ENCODE measurements around the gene EIF1.
"Not testable (repeated sequence)": the region's sequence is repeated elsewhere in the genome, so short reads cannot be mapped to it uniquely, and the experiment has no call there.

The EIF1 gene

DNA sequence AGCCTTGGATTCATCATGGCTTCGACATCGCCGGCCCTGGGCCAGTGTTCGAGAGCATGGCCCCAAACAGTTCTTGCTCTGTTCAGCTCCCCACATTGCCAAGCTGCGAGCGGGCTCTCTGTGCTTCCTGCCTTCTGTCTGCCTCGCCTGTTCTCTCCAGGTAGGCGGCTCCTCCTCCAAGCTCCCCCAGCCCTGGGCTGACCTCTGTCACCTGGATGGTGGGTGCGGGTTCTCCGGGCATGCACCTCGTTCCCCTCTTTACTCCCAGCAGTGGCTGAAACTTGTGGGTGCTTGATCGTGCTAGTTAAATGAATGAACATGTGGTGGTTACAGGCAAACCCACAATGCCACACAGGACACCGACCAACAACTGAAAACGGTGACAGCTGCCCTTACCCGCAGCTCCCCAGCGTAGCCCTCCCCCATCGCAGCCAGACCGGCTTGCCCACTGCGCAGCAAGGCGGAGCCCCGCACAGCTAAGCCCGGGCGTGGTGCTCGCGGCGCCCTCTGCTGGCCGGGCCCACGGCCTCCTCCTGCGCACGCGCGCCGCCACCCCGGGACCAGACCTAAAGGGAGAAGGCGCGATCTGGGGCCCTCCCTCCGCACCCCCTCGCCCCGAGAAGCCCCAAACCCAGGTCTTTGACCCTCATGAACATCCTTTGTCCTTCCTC, 23.0 kb upstream of the EIF1 start:
- H3K4me3 Mint-ChIP-seq, result peak overlapping the region; percentile 83
- peak; percentile 94 to 95 for DNase-seq (ENCODE audit: low spot score in 2 of 2)
- peaks cover 12% of the 10 kb centered on the region for H3K36me3 Mint-ChIP-seq
- peak; percentile 85 for ATAC-seq
- H3K27ac Mint-ChIP-seq, result peak overlapping the region; percentile 93
- H3K9me3 Mint-ChIP-seq, result no peaks in the 10 kb centered on the region
- H3K4me1 Mint-ChIP-seq, result peaks cover 47% of the 10 kb centered on the region

DNA sequence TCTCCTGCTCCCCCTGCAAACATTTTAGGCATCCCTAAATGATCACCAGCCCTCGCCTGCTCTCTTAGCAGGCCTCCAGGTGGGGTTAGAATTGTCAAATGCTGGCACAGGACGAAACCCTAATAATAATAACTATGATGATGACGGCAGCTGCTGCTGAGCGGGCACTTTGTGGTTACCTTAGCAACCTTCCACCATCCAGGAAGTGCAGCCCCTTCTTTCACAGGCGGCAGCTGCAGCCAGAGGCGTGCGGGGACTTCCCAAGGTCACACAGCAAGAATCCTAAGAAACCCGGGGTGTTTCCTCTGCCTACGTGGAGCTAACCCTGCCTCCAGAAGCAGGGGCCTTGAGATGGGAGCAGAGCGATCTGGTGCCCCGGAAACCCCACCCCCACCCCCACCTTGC, 22.4 kb upstream of the EIF1 start:
- peak overlapping the region; percentile 93 for H3K27ac Mint-ChIP-seq

DNA sequence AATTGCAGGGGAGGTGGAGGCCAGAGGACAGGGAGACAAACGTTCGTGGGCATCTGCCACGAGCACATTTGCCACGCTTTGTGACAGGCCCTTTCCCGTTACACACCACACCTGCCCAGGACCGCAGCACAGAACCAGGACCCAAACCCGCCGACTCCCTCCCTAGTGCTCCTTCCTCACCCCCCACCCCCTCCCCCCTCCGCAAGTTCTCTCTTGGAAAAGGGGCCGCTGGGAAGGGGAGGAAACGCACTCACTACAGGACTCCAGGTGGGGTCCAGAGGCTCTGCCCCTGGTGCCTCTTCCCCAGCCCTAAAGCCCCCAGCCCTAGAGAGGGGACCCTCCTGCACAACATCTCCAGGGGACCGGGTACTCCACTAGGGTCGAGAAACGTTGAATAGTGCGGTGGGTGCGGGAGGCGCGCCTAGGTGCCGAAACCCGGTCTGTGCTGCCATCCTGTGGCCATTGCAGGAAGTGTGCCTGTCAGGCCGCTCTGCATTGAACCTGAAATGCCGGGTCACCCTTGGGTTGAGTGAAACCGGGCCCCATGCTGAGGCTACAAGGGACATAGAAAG, 21.9 kb upstream of the EIF1 start:
- peak overlapping the region; percentile 83 for H3K4me3 Mint-ChIP-seq
- H3K4me1 Mint-ChIP-seq, result peaks cover 47% of the 10 kb centered on the region
- ATAC-seq (peak; percentile 72), DNase-seq (ENCODE audit: low spot score in 2 of 2) (peak; percentile 87 to 95)
- peaks cover 12% of the 10 kb centered on the region for H3K36me3 Mint-ChIP-seq
- no peaks in the 10 kb centered on the region for H3K9me3 Mint-ChIP-seq
- peak overlapping the region; percentile 93 for H3K27ac Mint-ChIP-seq

More for the DNA sequence above, 22.4 kb upstream of the EIF1 start:
- ATAC-seq, result peak; percentile 66
- DNase-seq (ENCODE audit: low spot score in 2 of 2), result no peak
- no peaks in the 10 kb centered on the region for H3K9me3 Mint-ChIP-seq
- H3K4me1 Mint-ChIP-seq, result peaks cover 47% of the 10 kb centered on the region
- peaks cover 12% of the 10 kb centered on the region for H3K36me3 Mint-ChIP-seq
- peak overlapping the region; percentile 83 for H3K4me3 Mint-ChIP-seq

DNA sequence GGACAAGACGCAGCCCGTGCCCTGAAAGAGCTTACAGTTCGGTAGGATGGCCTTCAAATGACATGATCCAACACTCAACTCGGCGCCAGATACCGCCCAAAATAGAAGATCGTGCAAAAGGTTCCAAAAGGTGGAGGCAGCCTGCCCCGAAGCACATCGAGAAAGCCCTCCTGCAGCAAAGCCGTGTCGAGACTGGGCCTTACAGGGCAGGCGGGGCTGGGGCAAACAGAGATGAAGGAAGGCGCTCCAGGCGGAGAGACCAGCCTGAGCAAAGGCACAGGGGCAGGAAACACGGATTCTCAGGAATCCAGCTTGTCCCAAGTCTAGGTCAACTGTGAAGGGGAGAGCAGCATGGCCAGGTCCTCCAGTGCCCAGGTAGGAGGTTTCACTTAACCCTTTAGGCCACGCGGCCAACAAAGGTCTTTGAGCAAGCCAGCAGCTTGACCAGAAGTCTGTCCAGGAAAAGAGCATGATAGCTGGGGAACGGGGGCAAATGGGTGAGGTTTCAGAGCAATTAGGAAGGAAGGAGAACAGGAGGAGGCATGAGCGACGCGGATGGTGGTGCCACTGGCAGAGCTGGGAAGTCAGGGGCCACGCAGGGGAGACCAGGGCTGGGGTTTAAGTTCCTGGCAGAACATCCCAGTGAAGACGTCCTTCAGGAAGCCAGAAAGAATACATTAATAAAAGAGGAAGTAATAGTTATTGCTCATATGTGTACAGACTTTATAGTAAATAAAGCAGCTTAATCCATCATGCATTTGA, 21.2 kb upstream of the EIF1 start:
- Mint-ChIP-seq H3K9me3 (no peaks in the 10 kb centered on the region), H3K27ac (peak overlapping the region; percentile 93), H3K4me1 (peaks cover 51% of the 10 kb centered on the region), H3K4me3 (peak overlapping the region; percentile 83), H3K36me3 (peaks cover 12% of the 10 kb centered on the region)
- no peak for DNase-seq (ENCODE audit: low spot score in 2 of 2)
- no peak for ATAC-seq

DNA sequence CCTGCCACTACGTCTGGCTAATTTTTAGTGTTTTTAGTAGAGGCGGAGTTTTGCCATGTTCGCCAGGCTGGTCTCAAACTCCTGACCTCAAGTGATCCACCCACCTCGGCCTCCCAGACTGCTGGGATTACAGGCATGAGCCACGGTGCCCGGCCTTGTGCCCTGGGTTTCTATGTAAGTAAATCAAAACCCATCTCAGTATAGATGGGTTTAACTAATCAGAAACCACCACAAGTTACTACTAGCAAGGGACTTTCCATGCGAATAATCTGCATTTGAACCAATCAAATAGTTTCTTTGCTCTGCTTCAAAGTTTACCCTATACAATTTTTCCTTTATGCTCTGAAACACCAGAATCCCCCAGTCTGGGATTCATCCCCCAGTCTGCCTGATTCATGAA, 16.5 kb upstream of the EIF1 start:
- Mint-ChIP-seq H3K36me3 (no peaks in the 10 kb centered on the region), H3K9me3 (no peaks in the 10 kb centered on the region), H3K27ac (no peak overlapping the region), H3K4me1 (peaks cover 38% of the 10 kb centered on the region), H3K4me3 (no peak overlapping the region)
- peak; percentile 59 for ATAC-seq
- DNase-seq (ENCODE audit: low spot score in 2 of 2), result no peak

DNA sequence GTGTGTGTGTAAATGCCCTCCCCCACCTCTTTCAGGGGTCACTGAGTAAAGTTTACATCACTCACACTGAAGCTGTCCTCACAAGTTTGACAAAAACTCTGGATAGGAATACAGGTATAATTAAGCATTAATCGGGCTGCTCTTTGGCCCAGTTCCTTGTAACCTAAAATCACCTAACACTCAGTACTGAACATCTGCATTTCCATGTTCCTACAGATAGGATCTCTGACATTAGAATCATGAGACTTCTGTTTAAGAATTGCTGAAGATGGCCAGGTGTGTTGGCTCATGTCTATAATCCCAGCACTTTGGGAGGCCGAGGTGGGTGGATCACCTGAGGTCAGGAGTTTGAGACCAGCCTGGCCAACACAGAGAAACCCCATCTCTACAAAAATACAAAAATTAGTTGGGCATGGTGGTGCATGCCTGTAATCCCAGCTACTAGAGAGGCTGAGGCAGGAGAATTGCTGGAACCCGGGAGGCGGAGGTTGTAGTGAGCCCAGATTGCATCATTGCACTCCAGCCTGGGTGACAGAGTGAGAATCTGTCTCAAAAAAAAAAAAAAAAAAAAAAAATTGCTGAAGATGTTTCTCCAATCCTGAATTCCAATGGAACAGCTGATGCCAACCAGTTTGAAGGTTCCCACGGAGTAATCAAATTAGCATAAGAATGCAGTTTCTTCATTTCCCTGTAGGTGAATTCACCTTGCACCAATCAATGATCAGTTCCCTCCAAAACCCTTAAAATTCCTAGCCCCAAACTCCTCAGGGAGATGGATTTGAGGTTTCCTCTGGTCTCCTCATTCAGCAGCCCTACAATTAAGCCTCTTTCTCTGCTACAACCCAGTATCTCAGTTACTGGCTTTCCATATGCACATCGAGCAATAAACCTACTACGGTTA, 13.3 kb upstream of the EIF1 start:
- peaks cover 42% of the 10 kb centered on the region for H3K4me1 Mint-ChIP-seq
- H3K36me3 Mint-ChIP-seq, result peaks cover 10% of the 10 kb centered on the region
- not testable (repeated sequence) for H3K4me3 Mint-ChIP-seq; ATAC-seq; H3K9me3 Mint-ChIP-seq; DNase-seq (ENCODE audit: low spot score in 2 of 2); H3K27ac Mint-ChIP-seq

DNA sequence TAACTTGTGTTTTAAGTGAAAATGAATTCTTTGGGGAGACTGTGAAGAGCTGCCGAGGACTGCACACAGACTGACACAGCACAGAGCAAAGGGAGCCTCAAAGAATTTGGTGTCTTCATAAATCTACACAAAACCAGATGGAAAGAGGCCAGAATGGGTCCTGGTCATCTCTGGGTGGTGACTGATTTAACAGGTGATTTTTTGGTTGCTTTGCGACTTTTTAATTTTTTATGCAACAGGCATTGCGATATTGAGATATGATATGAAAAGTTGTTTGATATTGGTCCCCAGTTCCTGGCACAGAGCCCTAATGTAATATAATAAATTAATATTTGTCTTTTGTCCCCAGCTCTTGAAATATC, 12.6 kb upstream of the EIF1 start:
- no peaks in the 10 kb centered on the region for H3K9me3 Mint-ChIP-seq
- H3K27ac Mint-ChIP-seq, result no peak overlapping the region
- peaks cover 10% of the 10 kb centered on the region for H3K36me3 Mint-ChIP-seq
- ATAC-seq (no peak), DNase-seq (ENCODE audit: low spot score in 2 of 2) (no peak)
- H3K4me3 Mint-ChIP-seq, result no peak overlapping the region
- H3K4me1 Mint-ChIP-seq, result peaks cover 43% of the 10 kb centered on the region

DNA sequence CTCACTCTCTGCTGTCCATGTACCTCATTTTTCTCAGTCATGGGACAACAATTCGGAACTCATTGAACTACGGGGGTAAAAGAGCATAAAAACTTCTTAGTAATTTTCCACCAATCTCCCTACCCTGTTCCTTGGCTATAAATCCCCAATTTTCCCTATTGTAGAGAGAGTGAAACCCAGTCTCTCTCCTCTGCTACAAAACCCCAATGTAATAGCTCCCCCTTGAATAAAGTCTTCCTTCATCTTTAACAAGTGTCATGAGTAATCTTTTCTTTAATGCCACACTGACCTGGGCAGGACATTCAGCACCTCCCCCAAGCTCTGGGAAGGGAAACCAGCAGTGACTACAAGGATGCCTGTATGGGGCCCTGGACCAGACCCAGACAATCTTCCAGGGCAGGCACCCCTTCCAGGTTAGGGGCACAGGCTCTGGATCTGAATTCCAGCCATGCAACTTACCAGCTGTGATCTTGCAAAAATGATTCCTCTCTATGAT, 10.2 kb upstream of the EIF1 start:
- H3K9me3 Mint-ChIP-seq, result no peaks in the 10 kb centered on the region
- peaks cover 38% of the 10 kb centered on the region for H3K4me1 Mint-ChIP-seq
- DNase-seq (ENCODE audit: low spot score in 2 of 2) (no peak), ATAC-seq (peak; percentile 39)
- peak overlapping the region; percentile 73 for H3K4me3 Mint-ChIP-seq
- H3K27ac Mint-ChIP-seq, result peak overlapping the region; percentile 91
- H3K36me3 Mint-ChIP-seq, result peaks cover 10% of the 10 kb centered on the region

DNA sequence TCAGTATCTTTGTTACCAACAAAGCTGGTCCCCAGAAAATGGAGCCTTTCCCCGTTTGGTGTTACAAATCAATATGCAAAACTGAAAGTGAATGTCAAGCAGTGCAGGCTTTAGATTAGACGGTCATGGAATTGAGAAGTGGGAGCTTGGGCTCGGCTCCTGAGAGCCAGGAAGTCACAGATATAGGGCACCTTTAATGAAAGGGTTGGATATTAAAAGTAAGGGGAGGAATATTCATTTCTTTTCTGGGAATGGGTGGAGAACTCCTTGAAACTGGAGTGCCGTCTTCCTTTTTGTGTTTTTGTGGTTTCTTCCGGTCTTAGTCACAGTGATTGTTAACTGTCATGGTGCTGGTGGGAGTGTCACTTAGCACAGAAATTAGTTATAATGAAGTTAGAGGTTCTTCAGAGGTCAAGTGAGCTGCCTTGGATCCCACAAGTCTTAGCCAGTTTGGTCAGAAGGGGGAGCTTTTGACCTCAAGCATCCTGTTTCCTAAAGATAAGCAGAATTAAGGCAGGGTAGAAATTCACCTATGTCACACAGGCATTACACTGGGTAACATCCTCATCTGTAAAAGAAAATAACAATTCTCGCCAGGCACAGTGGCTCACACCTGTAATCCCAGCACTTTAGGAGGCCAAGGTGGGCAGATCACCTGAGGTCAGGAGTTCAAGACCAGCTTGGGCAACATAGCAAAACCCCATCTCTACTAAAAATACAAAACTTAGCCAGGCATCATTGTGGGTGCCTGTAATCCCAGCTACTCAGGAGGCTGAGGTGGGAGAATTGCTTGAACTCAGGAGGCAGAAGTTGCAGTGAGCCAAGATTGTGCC, 9.6 kb upstream of the EIF1 start:
- Mint-ChIP-seq H3K9me3 (no peaks in the 10 kb centered on the region), H3K4me1 (peaks cover 38% of the 10 kb centered on the region), H3K27ac (peak overlapping the region; percentile 91), H3K36me3 (peaks cover 10% of the 10 kb centered on the region), H3K4me3 (peak overlapping the region; percentile 73)
- DNase-seq (ENCODE audit: low spot score in 2 of 2) (peak; percentile 41 to 83), ATAC-seq (peak; percentile 96)

DNA sequence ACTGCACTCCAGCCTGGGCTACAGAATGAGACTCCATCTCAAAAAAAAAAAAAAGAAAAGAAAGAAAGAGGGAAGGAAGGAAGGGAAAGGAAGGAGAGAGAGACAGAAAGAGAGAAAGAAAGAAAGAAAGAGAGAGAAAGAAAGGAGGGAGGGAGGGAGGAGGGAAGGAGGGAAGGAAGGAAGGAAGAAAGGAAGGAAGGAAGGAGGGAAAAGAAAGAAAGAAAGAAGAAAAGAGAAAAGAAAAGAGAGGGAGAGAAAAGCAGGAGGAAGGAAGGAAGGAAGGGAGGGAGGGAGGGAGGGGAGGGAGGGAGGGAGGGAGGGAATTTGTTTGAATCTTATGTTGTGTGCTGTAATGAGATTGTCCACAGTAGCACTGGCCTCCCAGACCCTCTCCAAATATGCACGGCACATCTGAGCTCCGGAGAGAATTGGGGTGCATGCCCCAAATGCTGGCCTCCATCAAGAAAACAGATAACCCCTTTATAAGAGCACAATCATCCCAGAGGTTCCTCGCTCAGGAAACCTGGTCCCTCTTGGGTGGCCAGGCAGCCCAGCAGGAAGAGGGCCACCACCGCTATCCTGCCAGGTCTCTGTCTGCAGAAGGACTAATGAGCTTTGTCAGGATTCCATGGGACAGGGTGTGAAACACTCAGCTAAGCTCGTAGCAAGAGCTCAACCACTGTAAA, 8.8 kb upstream of the EIF1 start:
- H3K27ac Mint-ChIP-seq, result peak overlapping the region; percentile 91
- peak overlapping the region; percentile 73 for H3K4me3 Mint-ChIP-seq
- H3K4me1 Mint-ChIP-seq, result peaks cover 38% of the 10 kb centered on the region
- DNase-seq (ENCODE audit: low spot score in 2 of 2), result no peak
- ATAC-seq, result no peak
- H3K9me3 Mint-ChIP-seq, result no peaks in the 10 kb centered on the region
- peaks cover 10% of the 10 kb centered on the region for H3K36me3 Mint-ChIP-seq

DNA sequence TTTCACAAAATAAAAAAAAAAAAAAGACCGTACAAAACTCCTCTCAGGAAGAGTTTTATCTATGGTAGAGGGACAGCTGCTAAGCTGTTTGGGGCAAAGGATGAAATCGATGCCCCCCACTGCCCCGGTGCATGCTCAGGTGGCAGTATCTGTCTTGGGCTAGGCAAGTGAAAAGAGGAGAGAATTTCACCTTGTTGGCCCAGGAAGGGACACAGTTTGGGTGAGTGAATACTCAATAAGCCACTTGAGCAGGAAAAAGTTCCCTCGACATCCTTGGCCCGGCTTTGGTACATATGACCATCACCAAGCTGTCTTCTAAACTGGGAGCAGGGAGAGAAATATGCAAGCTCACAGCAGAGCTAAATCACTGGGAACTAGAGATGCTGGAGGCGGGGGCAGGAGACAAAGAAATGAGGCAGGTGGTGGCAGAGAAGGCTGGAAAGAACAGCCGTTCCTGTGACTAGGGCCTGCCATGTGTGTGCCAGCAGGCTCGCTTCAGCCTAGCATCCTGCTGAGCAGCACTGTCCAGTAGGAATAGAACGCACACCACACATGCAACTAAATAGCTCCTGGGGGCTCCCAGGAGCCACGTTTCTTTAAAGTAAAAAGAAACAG, 8.2 kb upstream of the EIF1 start:
- H3K27ac Mint-ChIP-seq, result peak overlapping the region; percentile 91
- DNase-seq (ENCODE audit: low spot score in 2 of 2), result no peak
- H3K36me3 Mint-ChIP-seq, result peaks cover 10% of the 10 kb centered on the region
- H3K4me1 Mint-ChIP-seq, result peaks cover 38% of the 10 kb centered on the region
- ATAC-seq, result no peak
- H3K9me3 Mint-ChIP-seq, result no peaks in the 10 kb centered on the region
- no peak overlapping the region for H3K4me3 Mint-ChIP-seq

DNA sequence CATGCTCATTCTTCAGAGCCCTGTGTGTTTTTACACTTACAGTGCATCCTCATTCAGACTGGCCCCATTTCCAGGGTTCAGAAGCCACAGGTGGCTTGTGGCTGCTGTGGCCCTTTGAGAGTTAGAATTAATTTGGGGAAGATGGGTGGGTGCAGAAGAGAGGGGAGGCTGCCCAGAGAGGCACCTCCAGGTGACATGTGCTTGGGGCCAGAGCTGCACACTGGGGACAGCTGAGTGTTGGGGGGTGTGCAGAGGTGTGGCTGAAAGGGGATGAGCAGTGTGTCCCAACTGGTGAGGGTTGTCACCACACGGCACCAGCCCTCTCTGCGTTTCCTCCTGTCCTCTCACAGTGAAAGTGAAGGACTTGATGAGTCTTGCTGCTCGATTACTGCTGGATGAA, 6.9 kb upstream of the EIF1 start:
- Mint-ChIP-seq H3K27ac (no peak overlapping the region), H3K9me3 (no peaks in the 10 kb centered on the region), H3K36me3 (peaks cover 10% of the 10 kb centered on the region), H3K4me1 (peaks cover 33% of the 10 kb centered on the region), H3K4me3 (no peak overlapping the region)
- no peak for DNase-seq (ENCODE audit: low spot score in 2 of 2)
- no peak for ATAC-seq

DNA sequence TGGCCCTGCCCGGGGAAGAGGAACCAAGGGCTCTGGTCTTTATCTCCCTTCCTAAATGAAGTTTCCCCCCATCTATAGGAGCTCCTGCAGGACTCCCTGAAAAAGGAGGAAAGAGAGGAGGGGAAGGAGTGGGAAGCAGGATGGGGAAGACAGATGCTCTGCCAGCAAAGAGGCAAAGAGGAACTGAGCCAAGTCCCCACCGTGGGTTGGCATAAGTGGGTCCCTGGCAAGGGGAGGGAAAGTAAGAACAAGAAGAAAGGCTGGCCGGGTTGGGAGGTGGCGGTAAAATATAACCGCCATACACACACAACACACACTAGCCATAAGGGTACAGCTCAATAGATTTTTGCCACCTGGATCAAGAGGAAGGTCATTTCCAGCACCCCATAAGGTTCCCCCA, 6.1 kb upstream of the EIF1 start:
- Mint-ChIP-seq H3K27ac (no peak overlapping the region), H3K4me3 (no peak overlapping the region), H3K36me3 (peaks cover 10% of the 10 kb centered on the region), H3K4me1 (peaks cover 28% of the 10 kb centered on the region), H3K9me3 (no peaks in the 10 kb centered on the region)
- ATAC-seq (no peak), DNase-seq (ENCODE audit: low spot score in 2 of 2) (no peak)
